Gastrocnemius medialis (tissue), 4 donors: ENCODE results near the gene FBLN2. TPM values are rescaled to one million over a fixed set of nuclear protein-coding genes. Genes with fewer than 3 reads are reported as not detected.
A peak's percentile ranks its signal among the peaks of the same experiment; 100 is the strongest.

Experiments used
- ATAC-seq, 2 donors: fragments of 150-250 bp; one replicate each; pipeline ENCODE4 v1.9.1; 2016
- DNase-seq, 2 donors: peaks; one replicate each; pipeline ENCODE4 v3.0.0-alpha.2; 2019
- H3K27ac ChIP-seq, 4 donors: fragments of 200-600 bp; sonication (generic); 1 replicate in 1 of 4; 2 replicates in 3 of 4; pipeline ENCODE4 v1.5.1; 2016 to 2018; ENCODE audit warnings: mild to moderate bottlenecking in 2 of 4, moderate library complexity in 1 of 4
- H3K27me3 ChIP-seq, 3 donors: fragments of 200-600 bp; sonication (generic) in 2 of 3; 1 replicate in 1 of 3; 2 replicates in 2 of 3; pipeline versions ENCODE4 v1.5.1 to v1.6.0; 2016 to 2019; ENCODE audit warnings: mild to moderate bottlenecking in 1 of 3, moderate library complexity in 1 of 3
- H3K36me3 ChIP-seq, 2 donors: fragments of 200-600 bp; sonication (generic) in 1 of 2; one replicate each; pipeline ENCODE4 v1.5.1; 2017 to 2018
- H3K4me1 ChIP-seq, 2 donors: fragments of 200-600 bp; sonication (generic) in 1 of 2; one replicate each; pipeline ENCODE4 v1.5.1; 2016 to 2017; ENCODE audit warnings: mild to moderate bottlenecking in 2 of 2
- H3K4me3 ChIP-seq, 4 donors: fragments of 200-600 bp; sonication (generic) in 3 of 4; 1 replicate in 1 of 4; 2 replicates in 3 of 4; pipeline ENCODE4 v1.5.1; 2016 to 2019; ENCODE audit warnings: mild to moderate bottlenecking in 2 of 4
- H3K9me3 ChIP-seq, 3 donors: fragments of 200-600 bp; sonication (generic) in 2 of 3; 1 replicate in 1 of 3; 2 replicates in 2 of 3; pipeline ENCODE4 v1.5.1; 2016 to 2019
- POLR2A ChIP-seq, 2 donors: fragments of 450-650 bp; IDR thresholded peaks; one replicate each; pipeline ENCODE4 v1.6.1; 2017; ENCODE audit warnings: antibody characterized with exemption in 2 of 2, mild to moderate bottlenecking in 2 of 2, moderate library complexity in 2 of 2
- in situ Hi-C, 4 donors: fragments of 200-750 bp; cut with MboI; loops; one replicate each; pipeline versions ENCODE4 v1.15.0 to v1.8.0; 2017; ENCODE audit warnings: low sequenced_read_pairs in 4 of 4
- intact Hi-C: fragments of 100-400 bp; cut with DNase I; formaldehyde crosslinking; loops from one replicate; pipeline ENCODE4 v1.15.1; 2023; ENCODE audit warnings: low total_unique reads
- total RNA-seq, 4 donors: library from RNA; depleted of rRNA; stranded (reverse); fragments of >200 nt; gene quantifications; one replicate each; pipeline versions ENCODE4 v1.1.0 to v1.2.3, GENCODE V29; 2016
- TF ChIP-seq, protein P1 (sequence below), 5 experiments: fragments of 450-650 bp in 3 of 5; fragments of 200-600 bp in 2 of 5; sonication (generic) in 2 of 5; IDR thresholded peaks in 4 of 5; conservative IDR thresholded peaks in 1 of 5; 1 replicate in 4 of 5; 2 replicates in 1 of 5; pipeline ENCODE4 v1.5.1; 2016 to 2019; ENCODE audit warnings: antibody characterized with exemption in 5 of 5, mild to moderate bottlenecking in 3 of 5, moderate library complexity in 3 of 5

FBLN2 gene
- total RNA-seq, 4 donors from 2014 or later = 28.9 to 45.7 (median 34.0) TPM

DNA sequence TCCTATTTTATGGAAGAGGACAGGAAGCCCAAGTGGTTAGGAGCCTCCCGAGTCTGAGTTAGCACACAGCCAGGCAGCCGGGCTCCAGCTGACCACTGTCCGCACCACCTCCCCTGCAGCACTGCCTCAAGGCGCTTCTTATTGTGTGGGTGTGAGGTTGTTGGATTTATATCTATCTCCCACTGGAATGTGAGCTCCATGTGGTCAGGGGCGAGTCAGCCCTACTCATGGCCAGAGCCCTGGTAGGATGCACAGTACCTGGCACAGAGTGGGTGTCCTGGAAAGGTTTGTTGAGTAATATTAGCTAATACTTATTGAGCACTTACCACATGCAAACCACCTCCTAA lies 9.7 kb upstream of the FBLN2 start:
- in situ Hi-C loops = no loop called here

DNA sequence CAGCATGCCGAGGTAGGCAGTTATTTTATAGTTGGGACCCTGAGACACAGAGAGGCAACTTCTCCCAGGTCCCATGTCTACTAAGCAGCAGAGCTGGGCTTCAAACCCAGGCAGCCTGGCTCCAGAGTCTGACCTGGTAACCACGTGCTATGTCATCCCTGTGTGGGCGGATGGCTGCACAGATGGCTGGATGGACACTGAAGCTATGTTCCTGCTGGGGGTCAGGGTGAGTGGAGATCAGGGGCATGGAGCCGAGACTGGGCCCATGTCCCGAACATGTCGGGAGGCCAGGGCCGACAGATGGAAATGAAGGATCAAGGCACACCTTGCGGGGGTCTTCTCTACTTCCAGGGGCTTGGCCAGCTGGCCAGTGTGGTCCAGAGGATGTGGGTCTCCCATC lies 9.3 kb upstream of the FBLN2 start:
- Histone ChIP-seq H3K36me3 (no peaks in the 10 kb centered on the region), H3K4me1 (peaks cover 0 to 3% of the 10 kb centered on the region in 2 donors), H3K27ac (peak overlapping the region; percentile 35 to 52 (median 41)), H3K4me3 (no peak overlapping the region), H3K9me3 (no peaks in the 10 kb centered on the region), H3K27me3 (no peaks in the 10 kb centered on the region)
- TF ChIP-seq POLR2A (IDR thresholded peaks at IDR 0.05) = no peak
- TF ChIP-seq, protein P1, sequence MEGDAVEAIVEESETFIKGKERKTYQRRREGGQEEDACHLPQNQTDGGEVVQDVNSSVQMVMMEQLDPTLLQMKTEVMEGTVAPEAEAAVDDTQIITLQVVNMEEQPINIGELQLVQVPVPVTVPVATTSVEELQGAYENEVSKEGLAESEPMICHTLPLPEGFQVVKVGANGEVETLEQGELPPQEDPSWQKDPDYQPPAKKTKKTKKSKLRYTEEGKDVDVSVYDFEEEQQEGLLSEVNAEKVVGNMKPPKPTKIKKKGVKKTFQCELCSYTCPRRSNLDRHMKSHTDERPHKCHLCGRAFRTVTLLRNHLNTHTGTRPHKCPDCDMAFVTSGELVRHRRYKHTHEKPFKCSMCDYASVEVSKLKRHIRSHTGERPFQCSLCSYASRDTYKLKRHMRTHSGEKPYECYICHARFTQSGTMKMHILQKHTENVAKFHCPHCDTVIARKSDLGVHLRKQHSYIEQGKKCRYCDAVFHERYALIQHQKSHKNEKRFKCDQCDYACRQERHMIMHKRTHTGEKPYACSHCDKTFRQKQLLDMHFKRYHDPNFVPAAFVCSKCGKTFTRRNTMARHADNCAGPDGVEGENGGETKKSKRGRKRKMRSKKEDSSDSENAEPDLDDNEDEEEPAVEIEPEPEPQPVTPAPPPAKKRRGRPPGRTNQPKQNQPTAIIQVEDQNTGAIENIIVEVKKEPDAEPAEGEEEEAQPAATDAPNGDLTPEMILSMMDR (IDR thresholded peaks at IDR 0.05 in 4 of 5, conservative IDR thresholded peaks at IDR 0.05 in 1 of 5) = no peak
- intact Hi-C loops (no loop called here), in situ Hi-C loops (no loop called here)
- DNase-seq (no peak), ATAC-seq (no peak)

More for the DNA sequence above, 9.7 kb upstream of the FBLN2 start:
- TF ChIP-seq, protein P1 (IDR thresholded peaks at IDR 0.05 in 4 of 5, conservative IDR thresholded peaks at IDR 0.05 in 1 of 5) = no peak
- TF ChIP-seq POLR2A (IDR thresholded peaks at IDR 0.05) = no peak
- Histone ChIP-seq H3K4me1 (peaks cover 0 to 3% of the 10 kb centered on the region in 2 donors), H3K36me3 (no peaks in the 10 kb centered on the region), H3K9me3 (no peaks in the 10 kb centered on the region), H3K27ac (peak overlapping the region; percentile 35 to 52 (median 41)), H3K27me3 (no peaks in the 10 kb centered on the region), H3K4me3 (no peak overlapping the region)
- DNase-seq = no peak
- ATAC-seq = no peak
- intact Hi-C loops = no loop called here

DNA sequence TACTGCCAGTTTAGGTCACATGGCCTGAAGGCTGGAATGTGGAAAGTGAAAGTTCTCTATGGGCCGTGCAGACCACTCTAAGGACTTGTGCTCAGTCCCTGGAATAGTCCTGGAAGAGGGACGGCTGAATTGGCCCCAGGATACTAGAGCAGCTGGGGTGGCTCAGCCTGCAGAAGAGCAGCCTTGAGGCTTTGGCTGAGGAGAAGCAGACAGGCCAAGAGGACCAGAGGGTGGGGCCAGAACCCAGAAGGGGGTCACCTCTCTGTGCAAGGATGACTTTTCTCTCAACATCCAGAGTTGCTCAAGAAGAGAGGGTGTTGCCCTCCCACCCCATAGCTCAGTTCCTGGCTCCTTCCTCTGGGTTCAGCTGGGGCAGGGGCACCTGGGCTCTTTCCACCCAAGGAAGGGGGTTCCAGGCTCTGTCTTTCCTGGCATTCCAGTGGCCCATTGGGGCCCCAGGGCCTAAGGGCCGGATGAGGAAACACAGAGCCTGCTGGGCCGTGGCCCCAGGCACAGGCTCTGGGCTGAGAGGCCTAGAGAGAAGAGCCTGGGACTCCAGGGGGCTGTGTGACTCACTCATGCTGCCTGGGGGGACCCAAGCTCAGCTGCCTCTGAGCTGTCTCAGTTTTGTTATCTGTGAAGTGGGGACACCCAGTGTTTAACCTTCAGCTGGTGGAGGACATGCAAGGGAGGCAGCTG lies 8.5 kb upstream of the FBLN2 start:
- TF ChIP-seq, protein P1 (IDR thresholded peaks at IDR 0.05 in 4 of 5, conservative IDR thresholded peaks at IDR 0.05 in 1 of 5) = no peak
- TF ChIP-seq POLR2A (IDR thresholded peaks at IDR 0.05) = no peak

DNA sequence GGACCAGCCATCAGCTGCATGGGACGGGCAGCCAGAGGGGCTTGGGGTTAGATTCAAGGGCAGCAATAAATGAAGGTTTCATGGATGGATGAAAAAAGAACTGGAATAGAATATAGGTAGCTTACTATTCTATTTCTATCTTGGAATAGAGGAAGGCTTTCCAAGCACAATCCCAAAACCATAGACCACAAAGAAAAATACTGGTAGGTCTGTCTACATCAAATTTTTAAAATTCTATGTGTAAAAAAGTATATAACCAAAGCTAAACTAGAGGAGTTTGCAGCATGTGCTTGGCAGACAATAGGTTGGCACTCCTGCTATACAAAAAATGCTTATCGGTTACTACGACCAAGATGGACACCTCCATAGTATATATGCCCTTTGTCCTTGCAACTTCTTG lies 7.2 kb upstream of the FBLN2 start:
- H3K27me3 ChIP-seq = no peaks in the 10 kb centered on the region
- intact Hi-C loops (no loop called here), in situ Hi-C loops (no loop called here)
- ATAC-seq (no peak), DNase-seq (no peak)
- TF ChIP-seq POLR2A (IDR thresholded peaks at IDR 0.05) = no peak
- TF ChIP-seq, protein P1 (IDR thresholded peaks at IDR 0.05 in 4 of 5, conservative IDR thresholded peaks at IDR 0.05 in 1 of 5) = no peak
- H3K4me1 ChIP-seq = peaks cover 0 to 2% of the 10 kb centered on the region in 2 donors
- H3K9me3 ChIP-seq = no peaks in the 10 kb centered on the region
- no peak overlapping the region for H3K27ac ChIP-seq
- H3K4me3 ChIP-seq = no peak overlapping the region
- H3K36me3 ChIP-seq = no peaks in the 10 kb centered on the region

More for the DNA sequence above, 8.5 kb upstream of the FBLN2 start:
- H3K4me3 ChIP-seq = no peak overlapping the region
- in situ Hi-C loops = no loop called here
- ATAC-seq = peak; percentile 20 to 26
- intact Hi-C loops = no loop called here
- peak overlapping the region; percentile 35 to 52 (median 41) for H3K27ac ChIP-seq
- no peaks in the 10 kb centered on the region for H3K9me3 ChIP-seq
- peak in 1 of 2 donors; percentile 56 for DNase-seq
- no peaks in the 10 kb centered on the region for H3K27me3 ChIP-seq
- peaks cover 0 to 3% of the 10 kb centered on the region in 2 donors for H3K4me1 ChIP-seq
- H3K36me3 ChIP-seq = no peaks in the 10 kb centered on the region
